ENCODE results near the gene ILF3. TPM values are rescaled to one million over a fixed set of nuclear protein-coding genes. Genes with fewer than 3 reads are reported as not detected.
A peak's percentile ranks its signal among the peaks of the same experiment; 100 is the strongest.

ILF3 gene
- total RNA-seq, 1 experiment from 2014 or later, result 326 TPM

DNA sequence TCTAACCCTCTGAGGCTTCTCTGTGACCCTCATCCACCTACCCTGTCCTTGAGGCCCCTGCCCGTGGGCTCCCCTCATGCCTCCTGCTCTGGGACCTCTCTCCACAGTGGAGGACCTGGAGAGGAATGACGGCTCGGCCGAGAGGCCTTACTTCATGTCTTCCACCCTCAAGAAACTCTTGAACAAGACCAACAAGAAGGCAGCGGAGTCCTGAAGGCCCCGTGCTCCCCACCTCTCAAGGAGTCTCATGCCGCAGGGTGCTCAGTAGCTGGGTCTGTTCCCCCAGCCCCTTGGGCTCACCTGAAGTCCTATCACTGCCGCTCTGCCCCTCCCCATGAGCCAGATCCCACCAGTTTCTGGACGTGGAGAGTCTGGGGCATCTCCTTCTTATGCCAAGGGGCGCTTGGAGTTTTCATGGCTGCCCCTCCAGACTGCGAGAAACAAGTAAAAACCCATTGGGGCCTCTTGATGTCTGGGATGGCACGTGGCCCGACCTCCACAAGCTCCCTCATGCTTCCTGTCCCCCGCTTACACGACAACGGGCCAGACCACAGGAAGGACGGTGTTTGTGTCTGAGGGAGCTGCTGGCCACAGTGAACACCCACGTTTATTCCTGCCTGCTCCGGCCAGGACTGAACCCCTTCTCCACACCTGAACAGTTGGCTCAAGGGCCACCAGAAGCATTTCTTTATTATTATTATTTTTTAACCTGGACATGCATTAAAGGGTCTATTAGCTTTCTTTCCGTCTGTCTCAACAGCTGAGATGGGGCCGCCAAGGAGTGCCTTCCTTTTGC is 10.8 kb upstream of the ILF3 start:
- Histone ChIP-seq H3K27me3 (ENCODE audit: insufficient read depth, low read depth) (no peaks in the 10 kb centered on the region), H3K4me1 (replicated peaks; ENCODE audit: insufficient read depth) (no peaks in the 10 kb centered on the region), H3K4me3 (no peak overlapping the region), H2AFZ (no peak overlapping the region), H3K9me3 (ENCODE audit: insufficient read depth, low read depth) (no peaks in the 10 kb centered on the region), H3K9me2 (ENCODE audit: insufficient read depth) (no peaks in the 10 kb centered on the region), H3K36me3 (ENCODE audit: low read depth) (peaks cover 3% of the 10 kb centered on the region; the same call in 1 of the 2 replicates), H3K27ac (no peak overlapping the region; the same call in 1 of the 2 replicates), H3F3A (ENCODE audit: insufficient read depth, low read depth) (peaks cover 43% of the 10 kb centered on the region), H3K4me2 (no peak overlapping the region), H4K20me1 (ENCODE audit: insufficient read depth) (no peaks in the 10 kb centered on the region), H3K79me2 (ENCODE audit: low read depth) (no peaks in the 10 kb centered on the region)
- TF ChIP-seq, protein P1, sequence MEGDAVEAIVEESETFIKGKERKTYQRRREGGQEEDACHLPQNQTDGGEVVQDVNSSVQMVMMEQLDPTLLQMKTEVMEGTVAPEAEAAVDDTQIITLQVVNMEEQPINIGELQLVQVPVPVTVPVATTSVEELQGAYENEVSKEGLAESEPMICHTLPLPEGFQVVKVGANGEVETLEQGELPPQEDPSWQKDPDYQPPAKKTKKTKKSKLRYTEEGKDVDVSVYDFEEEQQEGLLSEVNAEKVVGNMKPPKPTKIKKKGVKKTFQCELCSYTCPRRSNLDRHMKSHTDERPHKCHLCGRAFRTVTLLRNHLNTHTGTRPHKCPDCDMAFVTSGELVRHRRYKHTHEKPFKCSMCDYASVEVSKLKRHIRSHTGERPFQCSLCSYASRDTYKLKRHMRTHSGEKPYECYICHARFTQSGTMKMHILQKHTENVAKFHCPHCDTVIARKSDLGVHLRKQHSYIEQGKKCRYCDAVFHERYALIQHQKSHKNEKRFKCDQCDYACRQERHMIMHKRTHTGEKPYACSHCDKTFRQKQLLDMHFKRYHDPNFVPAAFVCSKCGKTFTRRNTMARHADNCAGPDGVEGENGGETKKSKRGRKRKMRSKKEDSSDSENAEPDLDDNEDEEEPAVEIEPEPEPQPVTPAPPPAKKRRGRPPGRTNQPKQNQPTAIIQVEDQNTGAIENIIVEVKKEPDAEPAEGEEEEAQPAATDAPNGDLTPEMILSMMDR (conservative IDR thresholded peaks at IDR 0.05), result no peak
- no peak for TF ChIP-seq EZH2 (IDR thresholded peaks at IDR 0.05; ENCODE audit: low read depth)
- ChIA-PET POLR2A (ENCODE audit: unreplicated experiment) (interaction anchor here (0.7 kb wide), 2 partner anchors 21 to 40 kb away, joined by 7 to 9 read pairs; no protein-coding TSS in a partner anchor), CTCF (interaction anchor here (0.6 to 1.8 kb wide), 2 partner anchors 54 to 62 kb away, joined by 7 to 35 read pairs; no protein-coding TSS in a partner anchor)
- DNase-seq, result no peak
- no TSS peak for BruUV-seq (replicated peaks)
- intact Hi-C loops (cut with micrococcal nuclease; ENCODE audit: unreplicated experiment), result no loop called here

DNA sequence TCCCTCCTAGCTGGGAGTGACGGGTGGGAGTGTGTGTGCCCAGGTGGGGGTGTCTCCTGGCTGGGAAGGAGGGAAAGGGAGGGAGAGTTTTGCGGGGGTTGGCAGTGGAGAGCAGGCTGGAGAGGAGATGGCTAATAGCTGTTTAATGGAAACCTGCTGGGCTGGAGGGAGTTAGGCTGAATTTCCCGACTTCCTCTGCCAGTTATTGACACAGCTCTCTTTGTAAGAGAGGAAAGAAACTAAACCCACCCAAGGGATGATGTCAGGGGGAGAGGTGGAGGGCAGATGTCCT is 10.2 kb upstream of the ILF3 start:
- no peak overlapping the region for H3K4me3 ChIP-seq
- no peaks in the 10 kb centered on the region for H3K9me2 ChIP-seq (ENCODE audit: insufficient read depth)
- H3K79me2 ChIP-seq (ENCODE audit: low read depth), result no peaks in the 10 kb centered on the region
- peaks cover 42% of the 10 kb centered on the region for H3F3A ChIP-seq (ENCODE audit: insufficient read depth, low read depth)
- BruUV-seq (replicated peaks), result TSS peak; percentile 29
- no peak for DNase-seq
- TF ChIP-seq, protein P1 (conservative IDR thresholded peaks at IDR 0.05), result no peak
- no peak for TF ChIP-seq EZH2 (IDR thresholded peaks at IDR 0.05; ENCODE audit: low read depth)
- H4K20me1 ChIP-seq (ENCODE audit: insufficient read depth), result no peaks in the 10 kb centered on the region
- no peaks in the 10 kb centered on the region for H3K9me3 ChIP-seq (ENCODE audit: insufficient read depth, low read depth)
- no peak overlapping the region; the same call in 1 of the 2 replicates for H3K27ac ChIP-seq
- no peaks in the 10 kb centered on the region for H3K27me3 ChIP-seq (ENCODE audit: insufficient read depth, low read depth)
- H2AFZ ChIP-seq, result no peak overlapping the region
- ChIA-PET CTCF (interaction anchor here (0.5 to 1.8 kb wide), 5 partner anchors 42 to 546 kb away, joined by 3 to 35 read pairs (median 7); no protein-coding TSS in a partner anchor), POLR2A (ENCODE audit: unreplicated experiment) (interaction anchor here (0.7 to 1.1 kb wide), 3 partner anchors 21 to 42 kb away, joined by 4 to 9 read pairs (median 7); no protein-coding TSS in a partner anchor)
- H3K4me2 ChIP-seq, result no peak overlapping the region
- intact Hi-C loops (cut with micrococcal nuclease; ENCODE audit: unreplicated experiment), result loop anchor here (1.0 kb wide), 1 partner anchor 63 kb away; no protein-coding TSS in a partner anchor
- H3K4me1 ChIP-seq (replicated peaks; ENCODE audit: insufficient read depth), result no peaks in the 10 kb centered on the region
- H3K36me3 ChIP-seq (ENCODE audit: low read depth), result peaks cover 3% of the 10 kb centered on the region; the same call in 1 of the 2 replicates

DNA sequence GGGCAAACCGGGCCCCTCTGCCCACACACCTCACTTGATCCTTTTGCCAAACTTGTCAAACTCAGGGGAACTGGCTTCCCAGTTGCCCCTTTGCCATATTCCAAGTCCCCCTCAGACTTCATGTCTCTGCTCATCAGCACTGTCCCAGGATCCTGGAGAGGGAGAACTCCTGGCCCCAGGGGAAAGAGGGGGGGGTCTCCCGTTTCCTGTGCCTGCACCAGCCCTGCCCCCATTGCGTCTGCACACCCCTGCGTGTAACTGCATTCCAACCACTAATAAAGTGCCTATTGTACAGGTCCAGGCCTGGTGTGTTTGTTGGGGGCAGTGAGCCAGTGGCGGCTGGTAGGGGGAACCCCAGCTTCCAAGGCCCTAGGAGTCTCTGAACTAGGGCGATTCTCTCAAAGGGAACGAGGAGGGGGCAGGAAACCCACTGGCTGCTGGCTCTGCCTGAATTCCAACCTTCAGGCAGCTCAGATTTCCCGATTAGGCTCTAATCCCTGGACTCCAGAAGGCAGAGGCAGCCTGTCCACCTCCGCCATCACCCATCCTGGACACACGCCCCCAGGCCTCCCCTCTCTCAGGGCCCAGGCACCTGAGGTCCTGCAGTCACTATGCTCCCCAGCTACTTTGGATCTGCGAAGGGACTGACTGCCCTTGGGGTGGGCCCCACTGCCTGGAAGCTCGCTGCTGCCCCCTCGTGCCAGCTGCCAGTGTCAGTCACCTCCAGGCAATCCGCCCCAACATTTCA is 9.7 kb upstream of the ILF3 start:
- no peak overlapping the region; the same call in 1 of the 2 replicates for H3K27ac ChIP-seq
- BruUV-seq (replicated peaks), result no TSS peak
- H3K4me2 ChIP-seq, result no peak overlapping the region
- ChIA-PET POLR2A (ENCODE audit: unreplicated experiment) (interaction anchor here (0.6 to 1.1 kb wide), 5 partner anchors 22 to 1615 kb away, joined by 4 to 29 read pairs (median 9); no protein-coding TSS in a partner anchor), CTCF (interaction anchor here (0.5 to 1.8 kb wide), 9 partner anchors 27 to 546 kb away, joined by 3 to 35 read pairs (median 7); no protein-coding TSS in a partner anchor)
- H3K9me3 ChIP-seq (ENCODE audit: insufficient read depth, low read depth), result no peaks in the 10 kb centered on the region
- H3F3A ChIP-seq (ENCODE audit: insufficient read depth, low read depth), result peaks cover 37% of the 10 kb centered on the region
- no peaks in the 10 kb centered on the region for H3K9me2 ChIP-seq (ENCODE audit: insufficient read depth)
- no peaks in the 10 kb centered on the region for H3K79me2 ChIP-seq (ENCODE audit: low read depth)
- no peaks in the 10 kb centered on the region for H4K20me1 ChIP-seq (ENCODE audit: insufficient read depth)
- intact Hi-C loops (cut with micrococcal nuclease; ENCODE audit: unreplicated experiment), result loop anchor here (1.0 kb wide), 1 partner anchor 63 kb away; no protein-coding TSS in a partner anchor
- H3K27me3 ChIP-seq (ENCODE audit: insufficient read depth, low read depth), result no peaks in the 10 kb centered on the region
- DNase-seq, result peak; percentile 73 to 85
- no peak overlapping the region for H2AFZ ChIP-seq
- no peaks in the 10 kb centered on the region for H3K4me1 ChIP-seq (replicated peaks; ENCODE audit: insufficient read depth)
- H3K4me3 ChIP-seq, result no peak overlapping the region
- TF ChIP-seq, protein P1 (conservative IDR thresholded peaks at IDR 0.05), result peak; percentile 95
- TF ChIP-seq EZH2 (IDR thresholded peaks at IDR 0.05; ENCODE audit: low read depth), result no peak
- H3K36me3 ChIP-seq (ENCODE audit: low read depth), result no peaks in the 10 kb centered on the region

All from PC-9 (cell line).